Tibial nerve (tissue), 4 donors: ENCODE measurements around the gene MECP2.

Source experiments
- EP300 ChIP-seq, 2 donors: sonication (generic); formaldehyde crosslinking; IDR thresholded peaks; one replicate each; pipeline ENCODE4 v1.6.1; 2017; ENCODE audit warnings: antibody characterized with exemption in 2 of 2, mild to moderate bottlenecking in 1 of 2
- POLR2A ChIP-seq, 2 donors: fragments of 450-650 bp; IDR thresholded peaks; one replicate each; pipeline ENCODE4 v1.6.1; 2017; ENCODE audit warnings: antibody characterized with exemption in 2 of 2, mild to moderate bottlenecking in 2 of 2, moderate library complexity in 2 of 2
- TF ChIP-seq, protein P1 (sequence below), 5 experiments: fragments of 200-600 bp in 3 of 5; fragments of 450-650 bp in 2 of 5; sonication (generic) in 3 of 5; IDR thresholded peaks; one replicate each; pipeline ENCODE4 v1.5.1; 2016 to 2019; ENCODE audit warnings: antibody characterized with exemption in 5 of 5, mild to moderate bottlenecking in 3 of 5, moderate library complexity in 2 of 5

GRCh38 chrX:154131955-154132354 lies 34.4 kb upstream of the MECP2 start:
- TF ChIP-seq, protein P1, sequence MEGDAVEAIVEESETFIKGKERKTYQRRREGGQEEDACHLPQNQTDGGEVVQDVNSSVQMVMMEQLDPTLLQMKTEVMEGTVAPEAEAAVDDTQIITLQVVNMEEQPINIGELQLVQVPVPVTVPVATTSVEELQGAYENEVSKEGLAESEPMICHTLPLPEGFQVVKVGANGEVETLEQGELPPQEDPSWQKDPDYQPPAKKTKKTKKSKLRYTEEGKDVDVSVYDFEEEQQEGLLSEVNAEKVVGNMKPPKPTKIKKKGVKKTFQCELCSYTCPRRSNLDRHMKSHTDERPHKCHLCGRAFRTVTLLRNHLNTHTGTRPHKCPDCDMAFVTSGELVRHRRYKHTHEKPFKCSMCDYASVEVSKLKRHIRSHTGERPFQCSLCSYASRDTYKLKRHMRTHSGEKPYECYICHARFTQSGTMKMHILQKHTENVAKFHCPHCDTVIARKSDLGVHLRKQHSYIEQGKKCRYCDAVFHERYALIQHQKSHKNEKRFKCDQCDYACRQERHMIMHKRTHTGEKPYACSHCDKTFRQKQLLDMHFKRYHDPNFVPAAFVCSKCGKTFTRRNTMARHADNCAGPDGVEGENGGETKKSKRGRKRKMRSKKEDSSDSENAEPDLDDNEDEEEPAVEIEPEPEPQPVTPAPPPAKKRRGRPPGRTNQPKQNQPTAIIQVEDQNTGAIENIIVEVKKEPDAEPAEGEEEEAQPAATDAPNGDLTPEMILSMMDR (IDR thresholded peaks at IDR 0.05): no peak
- TF ChIP-seq EP300 (IDR thresholded peaks at IDR 0.05) (no peak), POLR2A (IDR thresholded peaks at IDR 0.05) (no peak)
